DMS153 treated with DMSO at 0.1 percent for 48 hours (cell line): ENCODE data around the gene GFAP.
A peak's percentile ranks its signal among the peaks of the same experiment; 100 is the strongest.

ENCODE experiments used
- DNase-seq: peaks from one replicate; lab custom pipeline; 2025; ENCODE audit not compliant: unreplicated experiment; lab: John Stamatoyannopoulos, UW

GFAP gene

GRCh38 chr17:44903012-44903685 is 12.2 kb downstream of the GFAP start:
- no peak for DNase-seq

GRCh38 chr17:44902135-44902760 is 13.1 kb downstream of the GFAP start:
- no peak for DNase-seq

GRCh38 chr17:44901411-44901921 is 13.8 kb downstream of the GFAP start:
- DNase-seq = no peak

- no peak for DNase-seq
Measured at GRCh38 chr17:44900894-44901293, 14.4 kb downstream of the GFAP start.

GRCh38 chr17:44899074-44899782 is 16.1 kb downstream of the GFAP start, which contains the start of gene EFTUD2:
Gene EFTUD2 (minus strand): TSS chr17:44899445. CDS start chr17:44894521, 4,924 bp downstream.
- peak; percentile 93 for DNase-seq

GRCh38 chr17:44898768-44899073 is 16.6 kb downstream of the GFAP start:
- no peak for DNase-seq

GRCh38 chr17:44894642-44895041 is 20.7 kb downstream of the GFAP start:
- DNase-seq = no peak

GRCh38 chr17:44892250-44892649 is 23.1 kb downstream of the GFAP start:
- no peak for DNase-seq

- no peak for DNase-seq
Measured at GRCh38 chr17:44889003-44889402, 26.3 kb downstream of the GFAP start.

- no peak for DNase-seq
Measured at GRCh38 chr17:44887971-44888954, 27.0 kb downstream of the GFAP start.

GRCh38 chr17:44887016-44887415 is 28.3 kb downstream of the GFAP start:
- no peak for DNase-seq

- no peak for DNase-seq
Measured at GRCh38 chr17:44884941-44885340, 30.4 kb downstream of the GFAP start.

GRCh38 chr17:44881145-44881544 is 34.2 kb downstream of the GFAP start:
- no peak for DNase-seq

GRCh38 chr17:44880062-44880461 is 35.2 kb downstream of the GFAP start:
- no peak for DNase-seq

GRCh38 chr17:44879376-44879775 is 35.9 kb downstream of the GFAP start:
- DNase-seq = no peak

GRCh38 chr17:44878627-44879221 is 36.6 kb downstream of the GFAP start:
- DNase-seq = peak; percentile 12

- no peak for DNase-seq
Measured at GRCh38 chr17:44877121-44877520, 38.2 kb downstream of the GFAP start.

- DNase-seq = no peak
Measured at GRCh38 chr17:44875761-44876160, 39.5 kb downstream of the GFAP start.

GRCh38 chr17:44872131-44872768 is 43.0 kb downstream of the GFAP start:
- no peak for DNase-seq

GRCh38 chr17:44871556-44871955 is 43.7 kb downstream of the GFAP start:
- no peak for DNase-seq
